ENCODE results near the gene OOSP4B.
"Not testable (repeated sequence)": the region's sequence is repeated elsewhere in the genome, so short reads cannot be mapped to it uniquely, and the experiment has no call there.

OOSP4B gene

DNA sequence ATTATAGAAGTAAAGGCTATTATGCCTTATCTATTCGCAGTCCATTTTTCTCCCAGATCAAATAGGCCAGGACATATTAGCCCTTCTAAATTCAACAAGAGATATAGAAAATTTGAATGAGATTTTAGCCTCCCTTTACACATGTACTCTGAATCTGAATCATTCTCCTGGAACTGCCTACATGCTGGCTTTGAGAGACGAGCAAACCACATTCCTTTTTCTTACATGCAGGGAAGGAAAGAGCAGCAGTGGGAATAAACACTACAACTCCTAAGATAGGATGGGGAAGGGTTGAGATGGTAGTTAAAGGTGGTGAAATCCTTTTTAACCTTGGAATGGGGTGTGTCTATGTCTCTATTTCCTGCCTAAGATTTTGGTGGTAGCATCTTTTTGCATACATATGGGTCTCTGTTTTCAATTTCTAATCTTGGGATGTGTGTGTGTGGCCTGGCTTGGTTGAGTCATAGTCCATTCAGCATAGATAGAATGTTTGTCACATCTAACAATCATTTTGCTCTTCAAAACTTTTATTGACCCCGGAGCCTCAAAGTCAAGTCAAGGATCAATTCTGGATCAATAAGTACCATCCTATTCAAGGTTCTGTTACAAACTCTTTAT lies 12.1 kb downstream of the OOSP4B start:
- Mint-ChIP-seq H3K36me3 (no peaks in the 10 kb centered on the region), H3K9me3 (no peaks in the 10 kb centered on the region), H3K27ac (no peak overlapping the region), H3K4me1 (no peaks in the 10 kb centered on the region), H3K4me3 (no peak overlapping the region)
- DNase-seq (ENCODE audit: low spot score in 2 of 2) (no peak), ATAC-seq (no peak)

DNA sequence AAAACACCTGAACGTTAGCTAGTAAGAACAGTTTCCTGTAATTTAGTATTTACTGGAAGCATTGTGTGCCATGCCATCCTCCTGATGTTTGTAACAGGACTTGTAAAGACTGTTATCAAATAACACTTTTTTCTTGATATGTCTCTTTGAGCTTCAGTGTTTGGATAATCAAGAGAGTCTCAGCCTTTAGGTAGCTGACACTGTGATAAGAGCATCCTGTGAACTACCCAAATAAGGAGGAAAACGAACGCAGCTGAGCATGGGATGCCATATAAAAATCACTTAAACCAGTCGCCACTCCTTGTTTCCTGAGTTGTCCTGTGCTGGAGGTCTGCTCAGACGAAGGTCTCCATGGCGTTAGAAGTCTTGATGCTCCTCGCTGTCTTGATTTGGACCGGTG lies 23.1 kb downstream of the OOSP4B start, which contains the start of gene OOSP2:
OOSP2 (plus strand) TSS at position 301 of the 400 bp plus-strand sequence; CDS start at position 352, 51 bp downstream.
- DNase-seq (ENCODE audit: low spot score in 2 of 2), result no peak
- no peaks in the 10 kb centered on the region for H3K4me1 Mint-ChIP-seq
- no peak within 1 kb of the TSS for H3K4me3 Mint-ChIP-seq
- ATAC-seq, result no peak
- H3K9me3 Mint-ChIP-seq, result no peaks in the 10 kb centered on the region
- H3K36me3 Mint-ChIP-seq, result no peaks in the 10 kb centered on the region
- no peak within 1 kb of the TSS for H3K27ac Mint-ChIP-seq

DNA sequence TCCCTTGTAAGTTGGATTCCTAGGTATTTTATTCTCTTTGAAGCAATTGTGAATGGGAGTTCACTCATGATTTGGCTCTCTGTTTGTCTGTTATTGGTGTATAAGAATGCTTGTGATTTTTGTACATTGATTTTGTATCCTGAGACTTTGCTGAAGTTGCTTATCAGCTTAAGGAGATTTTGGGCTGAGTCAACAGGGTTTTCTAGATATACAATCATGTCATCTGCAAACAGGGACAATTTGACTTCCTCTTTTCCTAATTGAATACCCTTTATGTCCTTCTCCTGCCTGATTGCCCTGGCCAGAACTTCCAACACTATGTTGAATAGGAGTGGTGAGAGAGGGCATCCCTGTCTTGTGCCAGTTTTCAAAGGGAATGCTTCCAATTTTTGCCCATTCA lies 33.4 kb downstream of the OOSP4B start:
- H3K36me3 Mint-ChIP-seq; ATAC-seq; H3K4me3 Mint-ChIP-seq; H3K9me3 Mint-ChIP-seq; H3K27ac Mint-ChIP-seq; DNase-seq (ENCODE audit: low spot score in 2 of 2); H3K4me1 Mint-ChIP-seq: not testable (repeated sequence)

GRCh38 chr11:60050839-60051238 lies 33.9 kb downstream of the OOSP4B start:
- DNase-seq (ENCODE audit: low spot score in 2 of 2); H3K4me3 Mint-ChIP-seq; ATAC-seq; H3K9me3 Mint-ChIP-seq; H3K27ac Mint-ChIP-seq; H3K36me3 Mint-ChIP-seq; H3K4me1 Mint-ChIP-seq: not testable (repeated sequence)

DNA sequence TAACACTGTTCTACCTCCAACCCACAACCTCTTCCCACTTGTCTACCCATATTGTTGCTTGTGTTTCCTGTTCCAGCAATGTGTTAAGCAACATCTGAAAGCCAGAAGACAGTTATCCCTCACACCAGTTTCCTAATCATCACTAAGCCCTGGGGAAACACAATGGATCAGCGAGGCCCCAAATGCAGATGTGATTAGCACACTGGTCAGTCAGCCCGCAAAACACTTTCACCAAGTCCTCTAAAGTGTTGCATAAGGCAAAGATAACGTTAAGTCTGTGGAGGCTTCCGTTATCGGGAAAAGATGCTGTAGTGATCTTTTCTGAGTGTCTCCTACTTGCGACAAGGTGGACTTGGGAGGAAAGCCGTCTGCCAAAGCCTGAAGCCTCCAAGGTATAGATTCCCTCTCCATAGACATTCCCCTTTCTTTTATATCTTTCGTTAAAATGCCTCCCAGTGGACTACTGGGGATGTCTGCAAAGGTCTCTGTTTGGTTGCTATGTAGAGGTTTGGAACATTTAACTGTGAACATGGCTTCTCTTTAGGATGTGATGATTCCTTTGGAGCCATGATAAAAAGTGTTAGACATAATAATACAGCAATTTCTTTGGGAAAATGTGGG lies 39.5 kb downstream of the OOSP4B start, which contains the start of gene MS4A3:
MS4A3 (plus strand) TSS at position 317 of the 621 bp plus-strand sequence. CDS start 4,496 bp downstream, outside the sequence.
- ATAC-seq (no peak), DNase-seq (ENCODE audit: low spot score in 2 of 2) (no peak)
- Mint-ChIP-seq H3K9me3 (peaks cover 2% of the 10 kb centered on the region), H3K4me3 (no peak within 1 kb of the TSS), H3K36me3 (no peaks in the 10 kb centered on the region), H3K27ac (no peak within 1 kb of the TSS), H3K4me1 (no peaks in the 10 kb centered on the region)

DNA sequence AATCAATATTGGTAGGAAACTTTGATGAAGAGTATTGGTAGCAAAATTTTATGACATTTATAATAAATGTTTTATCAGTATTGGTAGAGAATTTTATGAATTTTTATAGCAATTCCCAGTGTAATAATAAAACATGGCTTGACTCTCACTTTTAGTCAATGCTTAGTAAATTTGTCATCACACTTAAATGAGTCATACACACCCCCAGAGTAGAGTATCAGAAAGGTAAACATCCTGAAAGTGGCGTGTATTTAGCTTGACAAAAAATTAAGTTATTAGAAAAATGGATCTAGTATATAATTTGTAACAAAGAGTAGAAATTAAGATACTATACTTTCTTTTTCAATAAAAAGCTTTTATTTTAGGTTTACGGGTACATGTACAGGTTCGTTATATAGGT lies 42.1 kb downstream of the OOSP4B start:
- no peak overlapping the region for H3K27ac Mint-ChIP-seq
- no peak overlapping the region for H3K4me3 Mint-ChIP-seq
- peaks cover 2% of the 10 kb centered on the region for H3K9me3 Mint-ChIP-seq
- H3K4me1 Mint-ChIP-seq, result no peaks in the 10 kb centered on the region
- no peaks in the 10 kb centered on the region for H3K36me3 Mint-ChIP-seq
- DNase-seq (ENCODE audit: low spot score in 2 of 2) (no peak), ATAC-seq (no peak)

DNA sequence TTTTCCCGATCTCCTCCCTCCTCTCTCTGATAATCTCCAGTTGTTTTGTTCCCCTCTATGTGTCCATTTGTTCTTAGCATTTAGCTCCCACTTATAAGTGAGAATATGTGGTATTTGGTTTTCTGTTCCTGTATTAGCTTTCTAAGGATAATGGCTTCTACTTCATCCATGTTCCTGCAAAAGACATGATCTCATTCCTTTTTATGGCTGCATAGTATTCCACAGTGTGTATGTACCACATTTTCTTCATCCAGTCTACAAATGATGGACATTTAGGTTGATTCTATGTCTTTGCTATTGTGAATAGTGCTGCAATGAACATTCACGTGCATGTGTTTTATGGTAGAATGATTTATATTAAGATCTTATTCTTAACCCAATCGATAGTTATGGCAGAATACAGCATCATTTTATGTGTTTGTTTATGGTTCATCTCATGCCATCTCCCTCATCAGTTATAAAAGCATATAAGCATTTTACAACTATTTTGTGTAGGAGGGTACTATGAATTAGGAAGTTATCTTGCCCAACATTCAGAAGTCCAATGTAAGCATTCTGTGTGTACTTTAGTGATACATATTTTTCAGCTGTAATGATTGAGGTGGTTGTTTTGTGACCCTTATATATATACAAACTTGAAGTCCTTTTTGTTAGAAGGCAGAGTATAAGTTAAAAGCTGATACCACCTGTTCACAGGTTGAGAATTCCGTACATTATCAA lies 42.7 kb downstream of the OOSP4B start:
- H3K4me3 Mint-ChIP-seq, result no peak overlapping the region

DNA sequence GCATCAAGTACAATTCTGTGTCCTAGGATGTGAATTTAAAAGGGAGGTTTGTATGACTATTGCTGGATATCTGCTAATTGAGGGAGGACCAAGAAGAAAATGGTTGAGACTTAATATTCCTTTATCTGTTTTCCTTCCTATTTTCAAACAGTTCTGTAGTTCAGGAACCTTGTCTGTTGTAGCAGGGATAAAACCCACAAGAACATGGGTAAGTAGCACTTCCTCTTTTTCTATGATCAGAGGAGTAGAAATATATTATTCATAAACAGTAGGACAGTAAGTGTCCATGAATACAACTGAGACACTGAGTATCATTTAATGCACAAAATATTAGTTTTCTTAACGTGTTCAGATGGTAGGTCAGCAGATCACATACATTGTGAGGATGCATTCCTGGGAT lies 47.1 kb downstream of the OOSP4B start:
- Mint-ChIP-seq H3K4me1 (no peaks in the 10 kb centered on the region), H3K9me3 (peaks cover 2% of the 10 kb centered on the region), H3K4me3 (no peak overlapping the region), H3K36me3 (no peaks in the 10 kb centered on the region), H3K27ac (no peak overlapping the region)
- ATAC-seq (no peak), DNase-seq (ENCODE audit: low spot score in 2 of 2) (no peak)

More for the DNA sequence above, 42.7 kb downstream of the OOSP4B start:
- no peak for ATAC-seq
- peaks cover 2% of the 10 kb centered on the region for H3K9me3 Mint-ChIP-seq
- no peaks in the 10 kb centered on the region for H3K4me1 Mint-ChIP-seq
- no peaks in the 10 kb centered on the region for H3K36me3 Mint-ChIP-seq
- no peak for DNase-seq (ENCODE audit: low spot score in 2 of 2)
- no peak overlapping the region for H3K27ac Mint-ChIP-seq

- Mint-ChIP-seq H3K27ac (no peak overlapping the region), H3K36me3 (no peaks in the 10 kb centered on the region), H3K4me3 (no peak overlapping the region), H3K4me1 (no peaks in the 10 kb centered on the region), H3K9me3 (no peaks in the 10 kb centered on the region)
- no peak for ATAC-seq
- DNase-seq (ENCODE audit: low spot score in 2 of 2), result no peak
Measured at GRCh38 chr11:60065801-60066200, 48.8 kb downstream of the OOSP4B start.

- Mint-ChIP-seq H3K4me1 (no peaks in the 10 kb centered on the region), H3K9me3 (peaks cover 2% of the 10 kb centered on the region), H3K4me3 (no peak overlapping the region), H3K27ac (no peak overlapping the region), H3K36me3 (no peaks in the 10 kb centered on the region)
- DNase-seq (ENCODE audit: low spot score in 2 of 2) (no peak), ATAC-seq (no peak)
Measured at GRCh38 chr11:60069450-60069849, 52.5 kb downstream of the OOSP4B start.

GRCh38 chr11:60071644-60072043 lies 54.7 kb downstream of the OOSP4B start:
- H3K36me3 Mint-ChIP-seq; H3K4me1 Mint-ChIP-seq; DNase-seq (ENCODE audit: low spot score in 2 of 2); H3K4me3 Mint-ChIP-seq; H3K27ac Mint-ChIP-seq; H3K9me3 Mint-ChIP-seq; ATAC-seq: not testable (repeated sequence)

- Mint-ChIP-seq H3K4me1 (no peaks in the 10 kb centered on the region), H3K4me3 (no peak overlapping the region), H3K27ac (no peak overlapping the region), H3K9me3 (no peaks in the 10 kb centered on the region), H3K36me3 (no peaks in the 10 kb centered on the region)
- DNase-seq (ENCODE audit: low spot score in 2 of 2), result no peak
- ATAC-seq, result no peak
Measured at GRCh38 chr11:60077216-60077817, 60.3 kb downstream of the OOSP4B start.

DNA sequence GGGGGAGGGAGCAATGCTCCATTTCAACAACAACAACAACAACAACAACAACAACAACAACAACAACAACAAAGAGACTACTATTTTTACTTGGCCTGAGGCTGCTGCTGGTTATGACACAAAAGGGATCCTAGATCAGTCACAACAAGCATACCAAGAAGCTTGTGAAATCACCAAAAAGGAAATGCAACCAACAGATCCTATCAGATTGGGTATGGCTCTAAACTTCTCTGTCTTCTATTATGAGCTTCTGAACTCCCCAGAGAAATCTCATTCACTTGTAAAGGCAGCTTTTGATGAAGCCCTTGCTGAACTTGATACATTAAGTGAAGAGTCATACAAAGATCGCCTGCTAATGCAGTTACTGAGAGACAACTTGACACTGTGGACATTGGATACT lies 61.0 kb downstream of the OOSP4B start:
- ATAC-seq (no peak), DNase-seq (ENCODE audit: low spot score in 2 of 2) (no peak)
- no peak overlapping the region for H3K4me3 Mint-ChIP-seq
- no peaks in the 10 kb centered on the region for H3K9me3 Mint-ChIP-seq
- no peaks in the 10 kb centered on the region for H3K36me3 Mint-ChIP-seq
- no peak overlapping the region for H3K27ac Mint-ChIP-seq
- H3K4me1 Mint-ChIP-seq, result no peaks in the 10 kb centered on the region

DNA sequence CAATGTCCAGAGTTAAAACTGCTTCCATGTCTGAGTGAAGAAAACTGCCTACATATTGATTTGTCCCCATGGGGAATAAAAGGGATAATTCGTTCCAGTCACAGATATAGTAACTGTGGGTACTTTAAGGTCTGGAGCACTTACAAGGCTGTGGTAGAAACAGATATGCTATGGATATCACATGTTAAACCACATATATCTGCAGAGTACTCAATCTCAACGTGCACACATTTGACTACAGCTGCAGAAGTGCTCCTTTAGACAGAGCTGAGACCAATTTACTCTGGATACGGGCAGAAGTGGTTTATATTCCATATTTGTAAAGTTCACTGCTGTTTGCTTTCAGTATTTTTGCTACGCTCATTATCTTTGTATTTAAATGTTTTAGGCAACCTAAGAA lies 61.8 kb downstream of the OOSP4B start:
- H3K27ac Mint-ChIP-seq, result no peak overlapping the region
- DNase-seq (ENCODE audit: low spot score in 2 of 2), result no peak
- ATAC-seq, result no peak
- no peaks in the 10 kb centered on the region for H3K36me3 Mint-ChIP-seq
- H3K4me1 Mint-ChIP-seq, result no peaks in the 10 kb centered on the region
- no peaks in the 10 kb centered on the region for H3K9me3 Mint-ChIP-seq
- H3K4me3 Mint-ChIP-seq, result no peak overlapping the region

DNA sequence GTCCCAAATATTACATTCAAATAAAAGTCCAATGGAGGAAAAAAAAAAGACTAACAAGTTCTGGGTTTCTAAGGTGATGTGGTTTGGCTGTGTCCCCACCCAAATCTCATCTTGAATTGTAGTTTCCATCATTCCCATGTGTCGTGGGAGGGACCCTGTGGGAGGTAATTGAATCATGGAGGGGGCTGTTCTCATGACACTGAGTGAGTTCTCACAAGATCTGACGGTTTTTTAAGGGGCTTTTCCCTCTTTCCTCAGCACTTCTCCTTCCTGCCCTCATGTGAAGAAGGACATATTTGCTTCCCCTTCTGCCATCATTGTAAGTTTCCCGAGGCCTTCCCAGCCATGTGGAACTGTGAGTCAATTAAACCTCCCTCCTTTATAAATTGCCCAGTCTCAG lies 63.6 kb downstream of the OOSP4B start:
- no peak overlapping the region for H3K4me3 Mint-ChIP-seq
- H3K27ac Mint-ChIP-seq, result no peak overlapping the region
- ATAC-seq (no peak), DNase-seq (ENCODE audit: low spot score in 2 of 2) (no peak)
- H3K36me3 Mint-ChIP-seq, result no peaks in the 10 kb centered on the region
- H3K4me1 Mint-ChIP-seq, result no peaks in the 10 kb centered on the region
- H3K9me3 Mint-ChIP-seq, result no peaks in the 10 kb centered on the region
